Bronchial epithelial cell (primary cell): ENCODE data around the gene BARHL2. TPM values are rescaled to one million over a fixed set of nuclear protein-coding genes. Genes with fewer than 3 reads are reported as not detected.

ENCODE experiments used
- DNase-seq: peaks from one replicate; pipeline ENCODE4 v3.0.0-alpha.2; 2010; ENCODE audit warnings: low read depth
- FAIRE-seq: peaks from 2 replicates; lab custom pipeline; 2011; peaks lifted over from hg19 to GRCh38; lab: Jason Lieb, UNC
- H3K27me3 ChIP-seq: 2 replicates; pipeline ENCODE4 v1.5.1; 2011; ENCODE audit warnings: low read length; ENCODE audit not compliant: control insufficient read depth, insufficient read depth
- H3K36me3 ChIP-seq: 2 replicates; pipeline ENCODE4 v1.5.1; 2011; ENCODE audit warnings: low read length; ENCODE audit not compliant: control insufficient read depth, insufficient read depth
- H3K4me3 ChIP-seq: 2 replicates; pipeline ENCODE4 v1.5.1; 2011; ENCODE audit warnings: mild to moderate bottlenecking, low read depth, low read length, control low read depth
- total RNA-seq: library from RNA; depleted of rRNA; stranded (reverse); fragments of >200 nt; gene quantifications from 2 replicates; pipeline ENCODE4 v1.2.1, GENCODE V29; 2014
- TF ChIP-seq, protein P1 (sequence below): IDR thresholded peaks from 2 replicates; pipeline ENCODE4 v1.5.1; 2011; ENCODE audit warnings: mild to moderate bottlenecking, moderate library complexity, low read length, control low read depth, inconsistent platforms; ENCODE audit not compliant: insufficient read depth, severe bottlenecking

The BARHL2 gene
- total RNA-seq, 1 donor from 2014 or later, result not detected

DNA sequence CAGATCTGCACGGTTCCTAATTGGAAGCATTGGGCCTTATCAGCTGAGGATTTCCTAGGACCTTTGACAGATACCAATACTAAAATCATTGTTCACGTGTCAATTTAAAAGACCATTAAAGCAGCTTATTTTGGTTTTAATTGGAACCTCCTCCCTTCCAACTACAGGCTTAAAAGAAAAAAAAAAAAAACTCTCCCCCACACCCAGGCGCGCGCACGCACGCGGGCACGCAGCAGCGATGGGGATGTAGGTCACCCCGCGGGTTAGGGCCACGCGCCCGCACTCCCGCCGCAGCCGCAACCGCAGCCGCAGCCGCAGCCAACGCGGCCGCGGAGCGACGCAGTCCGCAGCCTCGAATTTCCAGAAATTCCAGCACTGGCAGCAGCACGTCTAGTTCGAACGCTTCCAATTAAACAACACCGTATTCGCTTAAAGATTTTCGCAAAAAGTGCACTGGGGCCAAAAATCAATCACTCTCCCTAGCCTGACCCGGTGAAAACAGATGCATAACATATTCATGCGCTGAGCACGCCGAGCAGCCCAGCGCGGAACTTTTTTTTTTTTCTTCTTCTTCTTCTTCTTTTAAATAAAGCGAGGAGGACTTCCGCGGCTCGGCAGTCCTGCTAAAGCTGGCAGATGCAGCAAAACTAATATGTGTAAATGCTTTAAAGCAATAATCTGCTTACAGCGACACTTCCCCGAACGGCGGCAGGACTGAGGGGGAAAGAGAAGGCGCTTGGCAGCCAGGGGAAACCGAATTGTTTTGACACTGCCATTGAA is 13.3 kb upstream of the BARHL2 start:
- no peak for DNase-seq
- H3K4me3 ChIP-seq, result no peak overlapping the region
- H3K27me3 ChIP-seq, result peaks cover 48% of the 10 kb centered on the region
- TF ChIP-seq, protein P1, sequence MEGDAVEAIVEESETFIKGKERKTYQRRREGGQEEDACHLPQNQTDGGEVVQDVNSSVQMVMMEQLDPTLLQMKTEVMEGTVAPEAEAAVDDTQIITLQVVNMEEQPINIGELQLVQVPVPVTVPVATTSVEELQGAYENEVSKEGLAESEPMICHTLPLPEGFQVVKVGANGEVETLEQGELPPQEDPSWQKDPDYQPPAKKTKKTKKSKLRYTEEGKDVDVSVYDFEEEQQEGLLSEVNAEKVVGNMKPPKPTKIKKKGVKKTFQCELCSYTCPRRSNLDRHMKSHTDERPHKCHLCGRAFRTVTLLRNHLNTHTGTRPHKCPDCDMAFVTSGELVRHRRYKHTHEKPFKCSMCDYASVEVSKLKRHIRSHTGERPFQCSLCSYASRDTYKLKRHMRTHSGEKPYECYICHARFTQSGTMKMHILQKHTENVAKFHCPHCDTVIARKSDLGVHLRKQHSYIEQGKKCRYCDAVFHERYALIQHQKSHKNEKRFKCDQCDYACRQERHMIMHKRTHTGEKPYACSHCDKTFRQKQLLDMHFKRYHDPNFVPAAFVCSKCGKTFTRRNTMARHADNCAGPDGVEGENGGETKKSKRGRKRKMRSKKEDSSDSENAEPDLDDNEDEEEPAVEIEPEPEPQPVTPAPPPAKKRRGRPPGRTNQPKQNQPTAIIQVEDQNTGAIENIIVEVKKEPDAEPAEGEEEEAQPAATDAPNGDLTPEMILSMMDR, result no peak
- no peak for FAIRE-seq
- H3K36me3 ChIP-seq, result no peaks in the 10 kb centered on the region

DNA sequence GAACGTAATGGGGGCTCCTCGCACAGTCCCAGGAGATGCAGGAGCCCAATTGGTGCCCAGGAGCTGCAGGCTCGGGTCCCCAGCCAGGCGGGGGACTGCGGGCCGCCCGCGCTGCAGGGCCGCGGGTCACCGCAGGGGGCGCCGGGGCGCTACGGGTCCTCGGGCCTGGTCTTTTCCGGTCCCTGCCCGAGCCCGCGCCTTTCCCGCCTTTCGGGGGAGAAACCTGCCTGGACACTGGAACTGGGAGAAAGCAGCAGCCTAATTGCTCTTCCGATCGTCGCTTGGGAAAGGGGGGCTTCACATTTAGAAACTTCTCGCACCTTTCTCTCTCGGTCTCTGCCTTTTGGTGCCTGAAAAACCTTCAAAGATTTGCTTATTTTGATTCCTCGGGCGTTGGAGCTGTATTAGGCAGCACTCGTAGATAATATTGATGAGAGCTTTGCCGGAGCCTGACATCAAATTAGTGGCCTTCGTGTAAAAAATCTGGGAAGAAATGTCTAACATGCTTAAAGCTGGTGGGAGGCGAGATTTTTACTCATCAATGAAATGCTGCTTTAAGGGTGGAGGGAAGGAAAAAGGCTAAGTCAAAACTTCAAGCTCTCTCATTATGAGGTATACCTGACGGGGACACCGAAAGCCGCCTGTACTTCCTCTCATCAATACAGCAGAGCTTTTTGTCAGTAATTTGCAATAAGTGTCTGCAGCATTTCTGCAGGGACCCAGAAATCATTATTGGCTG is 12.6 kb upstream of the BARHL2 start:
- Histone ChIP-seq H3K4me3 (no peak overlapping the region), H3K36me3 (no peaks in the 10 kb centered on the region), H3K27me3 (peaks cover 55% of the 10 kb centered on the region)
- FAIRE-seq (no peak), DNase-seq (no peak)
- TF ChIP-seq, protein P1, result peak; percentile 20

GRCh38 chr1:90728502-90729287 is 11.6 kb upstream of the BARHL2 start:
- TF ChIP-seq, protein P1, result no peak
- DNase-seq (no peak), FAIRE-seq (no peak)
- H3K36me3 ChIP-seq, result no peaks in the 10 kb centered on the region
- H3K27me3 ChIP-seq, result peaks cover 65% of the 10 kb centered on the region
- no peak overlapping the region for H3K4me3 ChIP-seq

- peaks cover 71% of the 10 kb centered on the region for H3K27me3 ChIP-seq
- H3K36me3 ChIP-seq, result no peaks in the 10 kb centered on the region
- DNase-seq (no peak), FAIRE-seq (no peak)
- H3K4me3 ChIP-seq, result no peak overlapping the region
- TF ChIP-seq, protein P1, result no peak
Measured at GRCh38 chr1:90727917-90728501, 10.9 kb upstream of the BARHL2 start.

DNA sequence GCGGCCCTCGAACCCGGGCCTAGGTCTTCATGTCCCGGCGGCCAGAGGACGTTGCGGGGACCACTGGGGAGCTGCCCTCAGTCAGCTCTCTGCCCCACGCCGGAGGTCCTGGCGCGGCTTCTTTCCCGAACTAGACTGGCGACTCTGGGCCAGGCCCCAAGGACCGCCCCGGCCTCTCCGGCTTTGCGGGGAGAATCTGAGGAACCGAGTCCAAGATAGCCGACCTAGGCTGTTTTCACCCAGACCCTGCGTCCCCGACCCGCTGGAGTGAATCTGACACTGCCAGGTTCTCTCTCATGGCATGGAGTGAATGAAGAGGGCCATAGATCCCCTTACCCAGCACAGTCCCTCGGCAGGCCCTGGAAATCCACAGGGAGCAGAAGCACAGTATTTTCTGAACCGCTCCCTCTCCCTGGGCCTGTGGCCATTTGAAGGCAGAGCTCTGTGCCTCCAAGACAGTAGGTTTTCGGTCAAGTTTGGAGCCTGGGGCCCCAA is 9.9 kb upstream of the BARHL2 start:
- FAIRE-seq (no peak), DNase-seq (no peak)
- H3K4me3 ChIP-seq, result no peak overlapping the region
- H3K36me3 ChIP-seq, result no peaks in the 10 kb centered on the region
- H3K27me3 ChIP-seq, result peaks cover 73% of the 10 kb centered on the region
- TF ChIP-seq, protein P1, result no peak
